A673 (cell line): ENCODE data around the gene DLG2.

ENCODE experiments used
- CTCF ChIP-seq: fragments of 300-800, 200-600 bp; sonication (generic); conservative IDR thresholded peaks from 2 replicates; pipeline ENCODE4 v1.5.1; 2017; ENCODE audit warnings: low read depth, mild to moderate bottlenecking, antibody characterized with exemption, low read length, moderate library complexity, mixed read lengths
- EZH2 ChIP-seq: fragments of 200-600 bp; sonication (generic); IDR thresholded peaks from 2 replicates; pipeline ENCODE4 v1.6.1; 2017; ENCODE audit warnings: borderline replicate concordance, low read depth, mild to moderate bottlenecking, mixed read lengths, antibody characterized with exemption, low read length; ENCODE audit not compliant: poor library complexity, severe bottlenecking

GRCh38 chr11:85044911-85045310, 582.2 kb downstream of the DLG2 start:
- TF ChIP-seq CTCF = no peak
- no peak for TF ChIP-seq EZH2
